IMR-90 (cell line): ENCODE results near the gene TUBA1A.
"Not testable (repeated sequence)": the region's sequence is repeated elsewhere in the genome, so short reads cannot be mapped to it uniquely, and the experiment has no call there.

Experiments used
- BHLHE40 ChIP-seq: fragments of 150-350 bp; IDR thresholded peaks from 2 replicates; pipeline ENCODE4 v1.6.1; 2016; ENCODE audit warnings: mild to moderate bottlenecking, low read depth, low read length
- CTCF ChIP-seq: conservative IDR thresholded peaks from 2 replicates; pipeline ENCODE4 v1.5.1; 2012; ENCODE audit warnings: mild to moderate bottlenecking, low read depth, low read length, improper control_type of control experiment
- FOS ChIP-seq: fragments of 150-350 bp; IDR thresholded peaks from 2 replicates; pipeline ENCODE4 v1.6.1; 2016; ENCODE audit warnings: low read depth, low read length
- MAFK ChIP-seq: IDR thresholded peaks from 2 replicates; pipeline ENCODE4 v1.6.1; 2012; ENCODE audit warnings: low read depth, low read length, improper control_type of control experiment
- MXI1 ChIP-seq: IDR thresholded peaks from 2 replicates; pipeline ENCODE4 v1.6.1; 2012; ENCODE audit warnings: low read depth, mild to moderate bottlenecking, low read length, moderate library complexity, borderline replicate concordance
- NFE2L2 ChIP-seq: fragments of 150-350 bp; IDR thresholded peaks from 2 replicates; pipeline ENCODE4 v1.6.1; 2016; ENCODE audit warnings: low read depth, mild to moderate bottlenecking, low read length
- POLR2A ChIP-seq: IDR thresholded peaks from 2 replicates; pipeline ENCODE4 v1.6.1; 2012; ENCODE audit warnings: mild to moderate bottlenecking, low read depth, low read length
- RAD21 ChIP-seq: IDR thresholded peaks from 2 replicates; pipeline ENCODE4 v1.6.1; 2012; ENCODE audit warnings: low read length, improper control_type of control experiment

DNA sequence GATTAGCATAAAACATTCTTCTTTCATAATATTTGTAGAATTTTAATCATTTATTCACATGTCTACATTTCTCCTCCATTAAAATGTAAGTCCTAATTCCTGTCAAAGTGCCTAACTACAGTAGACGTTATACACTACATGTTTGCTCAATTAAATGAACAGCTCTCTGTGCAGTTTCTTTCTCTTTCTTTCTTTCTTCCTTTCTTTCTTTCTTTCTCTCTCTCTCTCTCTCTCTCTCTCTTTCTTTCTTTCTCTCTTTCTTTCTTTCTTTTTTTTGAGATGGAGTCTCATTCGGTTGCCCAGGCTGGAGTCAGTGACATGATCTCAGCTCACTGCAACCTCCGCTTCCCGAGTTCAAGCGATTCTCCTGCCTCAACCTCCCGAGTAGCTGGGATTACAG lies 2.6 kb upstream of the TUBA1A start:
- not testable (repeated sequence) for TF ChIP-seq FOS, CTCF, POLR2A, MXI1, RAD21, MAFK, BHLHE40, NFE2L2
